Measurements from ENCODE around the gene RPS3. TPM values are rescaled to one million over a fixed set of nuclear protein-coding genes. Genes with fewer than 3 reads are reported as not detected.

RPS3 gene
- total RNA-seq, 5 donors from 2014 or later (not counting 1 experiment from before 2014, with no cell fraction given): 4,604 to 5,380 (median 4,830) TPM

GRCh38 chr11:75447415-75447814 is 48.1 kb downstream of the RPS3 start:
- Histone ChIP-seq H3K4me3 (ENCODE audit: control insufficient read depth in 1 of 2, extremely low read depth in 1 of 2, low read length in 1 of 2) (no peak overlapping the region), H3K27ac (ENCODE audit: low read length) (no peak overlapping the region), H3K9me3 (no peaks in the 10 kb centered on the region), H3K27me3 (replicated peaks in 1 of 2; ENCODE audit: control insufficient read depth in 2 of 2, extremely low read depth in 1 of 2, insufficient read depth in 2 of 2, low read length in 1 of 2) (peaks cover 0 to 5% of the 10 kb centered on the region in 2 experiments), H3K4me1 (ENCODE audit: control insufficient read depth in 1 of 2, extremely low read depth in 1 of 2, insufficient read depth in 2 of 2, low read length in 2 of 2) (peaks cover 0 to 3% of the 10 kb centered on the region in 2 experiments), H3K36me3 (ENCODE audit: control insufficient read depth in 2 of 2, extremely low read depth in 1 of 2, insufficient read depth in 1 of 2, low read length in 1 of 2) (peaks cover 0 to 4% of the 10 kb centered on the region in 2 donors)
- H3K27ac Mint-ChIP-seq: no peak overlapping the region
- no peak for ATAC-seq (replicated peaks in 1 of 4)
- H3K36me3 Mint-ChIP-seq: peaks cover 3% of the 10 kb centered on the region
- no peak overlapping the region for H3K4me3 Mint-ChIP-seq
- no peaks in the 10 kb centered on the region for H3K9me3 Mint-ChIP-seq
- POLR2A ChIA-PET: no interaction called here
- H3K4me1 Mint-ChIP-seq: no peaks in the 10 kb centered on the region
- CTCF ChIA-PET: interaction anchor here (4.2 to 4.4 kb wide), 2 partner anchors 84 to 85 kb away, joined by 42 to 64 read pairs; no protein-coding TSS in a partner anchor
- no peak for DNase-seq
- no peaks in the 10 kb centered on the region for H3K27me3 Mint-ChIP-seq
- no CpG with 5 or more reads among the region's 5 CpGs for WGBS (ENCODE audit: insufficient coverage)

- Histone ChIP-seq H3K9me3 (no peaks in the 10 kb centered on the region), H3K36me3 (ENCODE audit: control insufficient read depth in 2 of 2, extremely low read depth in 1 of 2, insufficient read depth in 1 of 2, low read length in 1 of 2) (peaks cover 0 to 6% of the 10 kb centered on the region in 2 donors), H3K27ac (ENCODE audit: low read length) (no peak overlapping the region), H3K4me3 (ENCODE audit: control insufficient read depth in 1 of 2, extremely low read depth in 1 of 2, low read length in 1 of 2) (no peak overlapping the region), H3K27me3 (replicated peaks in 1 of 2; ENCODE audit: control insufficient read depth in 2 of 2, extremely low read depth in 1 of 2, insufficient read depth in 2 of 2, low read length in 1 of 2) (peaks cover 0 to 8% of the 10 kb centered on the region in 2 experiments), H3K4me1 (ENCODE audit: control insufficient read depth in 1 of 2, extremely low read depth in 1 of 2, insufficient read depth in 2 of 2, low read length in 2 of 2) (peaks cover 0 to 3% of the 10 kb centered on the region in 2 experiments)
- Mint-ChIP-seq H3K27me3 (no peaks in the 10 kb centered on the region), H3K27ac (no peak overlapping the region), H3K4me3 (no peak overlapping the region), H3K4me1 (no peaks in the 10 kb centered on the region), H3K9me3 (no peaks in the 10 kb centered on the region), H3K36me3 (peaks cover 4% of the 10 kb centered on the region)
- ATAC-seq (replicated peaks in 1 of 4): no peak
- ChIA-PET POLR2A (no interaction called here), CTCF (no interaction called here)
- 58% methylated on average over 8 of the region's 10 CpGs for WGBS (ENCODE audit: insufficient coverage)
- DNase-seq: no peak
These were observed 50.0 kb downstream of the RPS3 start for GRCh38 chr11:75449271-75449670.

- ChIA-PET CTCF (no interaction called here), POLR2A (no interaction called here)
- Mint-ChIP-seq H3K36me3 (peaks cover 4% of the 10 kb centered on the region), H3K4me3 (no peak overlapping the region), H3K4me1 (no peaks in the 10 kb centered on the region), H3K27ac (no peak overlapping the region), H3K9me3 (no peaks in the 10 kb centered on the region), H3K27me3 (no peaks in the 10 kb centered on the region)
- no peak overlapping the region for H3K4me3 ChIP-seq (ENCODE audit: control insufficient read depth in 1 of 2, extremely low read depth in 1 of 2, low read length in 1 of 2)
- no peak overlapping the region for H3K27ac ChIP-seq (ENCODE audit: low read length)
- H3K27me3 ChIP-seq (replicated peaks in 1 of 2; ENCODE audit: control insufficient read depth in 2 of 2, extremely low read depth in 1 of 2, insufficient read depth in 2 of 2, low read length in 1 of 2): peaks cover 0 to 4% of the 10 kb centered on the region in 2 experiments
- H3K4me1 ChIP-seq (ENCODE audit: control insufficient read depth in 1 of 2, extremely low read depth in 1 of 2, insufficient read depth in 2 of 2, low read length in 2 of 2): peaks cover 0 to 3% of the 10 kb centered on the region in 2 experiments
- no peak for ATAC-seq (replicated peaks in 1 of 4)
- H3K9me3 ChIP-seq: no peaks in the 10 kb centered on the region
- DNase-seq: no peak
- 88% methylated on average over 10 of the region's 11 CpGs for WGBS (ENCODE audit: insufficient coverage)
- peaks cover 0 to 6% of the 10 kb centered on the region in 2 donors for H3K36me3 ChIP-seq (ENCODE audit: control insufficient read depth in 2 of 2, extremely low read depth in 1 of 2, insufficient read depth in 1 of 2, low read length in 1 of 2)
These were observed 50.5 kb downstream of the RPS3 start for GRCh38 chr11:75449776-75450175.

- Mint-ChIP-seq H3K36me3 (peaks cover 4% of the 10 kb centered on the region), H3K4me1 (no peaks in the 10 kb centered on the region), H3K9me3 (no peaks in the 10 kb centered on the region), H3K27me3 (no peaks in the 10 kb centered on the region), H3K4me3 (no peak overlapping the region), H3K27ac (no peak overlapping the region)
- H3K4me1 ChIP-seq (ENCODE audit: control insufficient read depth in 1 of 2, extremely low read depth in 1 of 2, insufficient read depth in 2 of 2, low read length in 2 of 2): peaks cover 0 to 3% of the 10 kb centered on the region in 2 experiments
- DNase-seq (no peak), ATAC-seq (replicated peaks in 1 of 4) (no peak)
- no peak overlapping the region for H3K4me3 ChIP-seq (ENCODE audit: control insufficient read depth in 1 of 2, extremely low read depth in 1 of 2, low read length in 1 of 2)
- ChIA-PET CTCF (no interaction called here), POLR2A (no interaction called here)
- H3K36me3 ChIP-seq (ENCODE audit: control insufficient read depth in 2 of 2, extremely low read depth in 1 of 2, insufficient read depth in 1 of 2, low read length in 1 of 2): peaks cover 0 to 6% of the 10 kb centered on the region in 2 donors
- H3K27me3 ChIP-seq (replicated peaks in 1 of 2; ENCODE audit: control insufficient read depth in 2 of 2, extremely low read depth in 1 of 2, insufficient read depth in 2 of 2, low read length in 1 of 2): peaks cover 0 to 4% of the 10 kb centered on the region in 2 experiments
- no peaks in the 10 kb centered on the region for H3K9me3 ChIP-seq
- no peak overlapping the region for H3K27ac ChIP-seq (ENCODE audit: low read length)
- 96% methylated on average over 7 of the region's 7 CpGs for WGBS (ENCODE audit: insufficient coverage)
These were observed 50.9 kb downstream of the RPS3 start for GRCh38 chr11:75450236-75450635.

GRCh38 chr11:75450826-75451821 is 51.8 kb downstream of the RPS3 start:
- H3K4me3 Mint-ChIP-seq: no peak overlapping the region
- Histone ChIP-seq H3K4me1 (ENCODE audit: control insufficient read depth in 1 of 2, extremely low read depth in 1 of 2, insufficient read depth in 2 of 2, low read length in 2 of 2) (no peaks in the 10 kb centered on the region), H3K9me3 (no peaks in the 10 kb centered on the region), H3K27ac (ENCODE audit: low read length) (no peak overlapping the region), H3K36me3 (ENCODE audit: control insufficient read depth in 2 of 2, extremely low read depth in 1 of 2, insufficient read depth in 1 of 2, low read length in 1 of 2) (peaks cover 0 to 6% of the 10 kb centered on the region in 2 donors), H3K27me3 (replicated peaks in 1 of 2; ENCODE audit: control insufficient read depth in 2 of 2, extremely low read depth in 1 of 2, insufficient read depth in 2 of 2, low read length in 1 of 2) (peaks cover 0 to 4% of the 10 kb centered on the region in 2 experiments), H3K4me3 (ENCODE audit: control insufficient read depth in 1 of 2, extremely low read depth in 1 of 2, low read length in 1 of 2) (no peak overlapping the region)
- no peak overlapping the region for H3K27ac Mint-ChIP-seq
- H3K4me1 Mint-ChIP-seq: no peaks in the 10 kb centered on the region
- ATAC-seq (replicated peaks in 1 of 4) (peak in 2 of 4 experiments; percentile 33 to 42), DNase-seq (peak in 11 of 35 experiments; percentile 12 to 45 (median 22))
- ChIA-PET POLR2A (interaction anchor here (0.6 kb wide), 2 partner anchors 13 to 199 kb away, joined by 3 read pairs; no protein-coding TSS in a partner anchor), CTCF (interaction anchor here in 1 of 2 donors (1.1 kb wide), 1 partner anchor 82 kb away, joined by 3 read pairs; no protein-coding TSS in a partner anchor)
- no peaks in the 10 kb centered on the region for H3K27me3 Mint-ChIP-seq
- H3K36me3 Mint-ChIP-seq: peaks cover 4% of the 10 kb centered on the region
- H3K9me3 Mint-ChIP-seq: no peaks in the 10 kb centered on the region
- 84% methylated on average over 42 of the region's 46 CpGs for WGBS (ENCODE audit: insufficient coverage)

GRCh38 chr11:75453916-75454655 is 54.8 kb downstream of the RPS3 start:
- no peak overlapping the region for H3K27ac ChIP-seq (ENCODE audit: low read length)
- H3K4me1 ChIP-seq (ENCODE audit: control insufficient read depth in 1 of 2, extremely low read depth in 1 of 2, insufficient read depth in 2 of 2, low read length in 2 of 2): no peaks in the 10 kb centered on the region
- H3K4me3 ChIP-seq (ENCODE audit: control insufficient read depth in 1 of 2, extremely low read depth in 1 of 2, low read length in 1 of 2): no peak overlapping the region
- H3K36me3 ChIP-seq (ENCODE audit: control insufficient read depth in 2 of 2, extremely low read depth in 1 of 2, insufficient read depth in 1 of 2, low read length in 1 of 2): peaks cover 4 to 8% of the 10 kb centered on the region in 2 donors
- no peaks in the 10 kb centered on the region for H3K9me3 ChIP-seq
- WGBS (ENCODE audit: insufficient coverage): 90% methylated on average over 4 of the region's 9 CpGs
- ChIA-PET CTCF (interaction anchor here (1.2 to 1.3 kb wide), 2 partner anchors 10 to 78 kb away, joined by 3 to 4 read pairs; no protein-coding TSS in a partner anchor), POLR2A (interaction anchor here in 1 of 2 donors (0.6 kb wide), 1 partner anchor 79 kb away, joined by 3 read pairs; no protein-coding TSS in a partner anchor)
- ATAC-seq (replicated peaks in 1 of 4) (no peak), DNase-seq (no peak)
- Mint-ChIP-seq H3K27ac (no peak overlapping the region), H3K4me1 (no peaks in the 10 kb centered on the region), H3K27me3 (no peaks in the 10 kb centered on the region), H3K36me3 (peaks cover 4% of the 10 kb centered on the region), H3K4me3 (no peak overlapping the region), H3K9me3 (no peaks in the 10 kb centered on the region)
- H3K27me3 ChIP-seq (replicated peaks in 1 of 2; ENCODE audit: control insufficient read depth in 2 of 2, extremely low read depth in 1 of 2, insufficient read depth in 2 of 2, low read length in 1 of 2): peaks cover 0 to 4% of the 10 kb centered on the region in 2 experiments

Measured in T-cell (primary cell).